Prostate gland (tissue), 2 donors: ENCODE results near the gene PASK.

ENCODE experiments used
- POLR2AphosphoS5 ChIP-seq: sonication (generic); formaldehyde crosslinking; IDR thresholded peaks from one replicate; pipeline ENCODE4 v1.6.1; 2017; ENCODE audit warnings: antibody characterized with exemption
- TF ChIP-seq, protein P1 (sequence below), 4 experiments: fragments of 200-600 bp in 2 of 4; fragments of 450-650 bp in 2 of 4; sonication (generic) in 2 of 4; IDR thresholded peaks; 1 replicate in 3 of 4; 2 replicates in 1 of 4; pipeline ENCODE4 v1.5.1; 2016 to 2019; ENCODE audit warnings: antibody characterized with exemption in 4 of 4, mild to moderate bottlenecking in 2 of 4, moderate library complexity in 2 of 4

DNA sequence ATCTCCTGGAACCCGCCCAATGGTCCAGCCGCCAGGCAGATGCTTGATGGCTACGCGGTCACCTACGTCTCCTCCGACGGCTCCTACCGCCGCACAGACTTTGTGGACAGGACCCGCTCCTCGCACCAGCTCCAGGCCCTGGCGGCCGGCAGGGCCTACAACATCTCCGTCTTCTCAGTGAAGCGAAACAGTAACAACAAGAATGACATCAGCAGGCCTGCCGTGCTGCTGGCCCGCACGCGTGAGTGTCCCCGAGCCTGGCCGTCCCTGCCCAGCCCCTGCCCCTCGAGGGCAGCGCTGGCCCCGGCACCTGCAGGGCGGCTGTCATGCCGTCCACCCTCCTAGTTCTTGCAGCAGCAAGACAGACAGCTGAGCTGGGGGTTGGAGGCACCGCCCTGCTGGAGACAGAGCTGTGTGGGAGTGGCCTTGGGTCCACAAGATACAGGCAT lies 83.9 kb downstream of the PASK start:
- TF ChIP-seq, protein P1, sequence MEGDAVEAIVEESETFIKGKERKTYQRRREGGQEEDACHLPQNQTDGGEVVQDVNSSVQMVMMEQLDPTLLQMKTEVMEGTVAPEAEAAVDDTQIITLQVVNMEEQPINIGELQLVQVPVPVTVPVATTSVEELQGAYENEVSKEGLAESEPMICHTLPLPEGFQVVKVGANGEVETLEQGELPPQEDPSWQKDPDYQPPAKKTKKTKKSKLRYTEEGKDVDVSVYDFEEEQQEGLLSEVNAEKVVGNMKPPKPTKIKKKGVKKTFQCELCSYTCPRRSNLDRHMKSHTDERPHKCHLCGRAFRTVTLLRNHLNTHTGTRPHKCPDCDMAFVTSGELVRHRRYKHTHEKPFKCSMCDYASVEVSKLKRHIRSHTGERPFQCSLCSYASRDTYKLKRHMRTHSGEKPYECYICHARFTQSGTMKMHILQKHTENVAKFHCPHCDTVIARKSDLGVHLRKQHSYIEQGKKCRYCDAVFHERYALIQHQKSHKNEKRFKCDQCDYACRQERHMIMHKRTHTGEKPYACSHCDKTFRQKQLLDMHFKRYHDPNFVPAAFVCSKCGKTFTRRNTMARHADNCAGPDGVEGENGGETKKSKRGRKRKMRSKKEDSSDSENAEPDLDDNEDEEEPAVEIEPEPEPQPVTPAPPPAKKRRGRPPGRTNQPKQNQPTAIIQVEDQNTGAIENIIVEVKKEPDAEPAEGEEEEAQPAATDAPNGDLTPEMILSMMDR (IDR thresholded peaks at IDR 0.05), result no peak
- no peak for TF ChIP-seq POLR2AphosphoS5
